ENCODE data around the gene CLTCL1. TPM values are rescaled to one million over a fixed set of nuclear protein-coding genes. Genes with fewer than 3 reads are reported as not detected.

CLTCL1 gene
- total and polyA plus RNA-seq, 9 of the 15 experiments (the other 6 are each of a cell fraction or from before 2014, with no cell fraction given), result 1.1 to 11.7 (median 5.0) TPM

GRCh38 chr22:19178657-19179496, 112.6 kb downstream of the CLTCL1 start, which contains the start of gene SLC25A1 (continued):
- TF ChIP-seq SREBF1 (IDR thresholded peaks at IDR 0.05; ENCODE audit: borderline replicate concordance, low read depth, low read length) (peak; percentile 61; the same call in 1 of the 2 replicates), HOXB6 (CRISPR knock-in tag; IDR thresholded peaks at IDR 0.05; ENCODE audit: borderline replicate concordance) (peak; percentile 78; the same call in 1 of the 2 replicates), CEBPG (CRISPR knock-in tag; IDR thresholded peaks at IDR 0.05) (no peak), CEBPG (tag; conservative IDR thresholded peaks at IDR 0.05 in 1 of 2, IDR thresholded peaks at IDR 0.05 in 1 of 2) (no peak), GTF2F1 (IDR thresholded peaks at IDR 0.05; ENCODE audit: low read depth, low read length) (0 out of 2 replicates have a peak, but pooled peaks have one; percentile 16), L3MBTL2 (IDR thresholded peaks at IDR 0.05) (no peak), ERF (CRISPR knock-in tag; IDR thresholded peaks at IDR 0.05) (peak; percentile 35; the same call in 1 of the 2 replicates), FOXP4 (CRISPR knock-in tag; IDR thresholded peaks at IDR 0.05; ENCODE audit: borderline replicate concordance) (no peak), ZKSCAN8 (CRISPR knock-in tag; IDR thresholded peaks at IDR 0.05) (no peak), MAZ (CRISPR knock-in tag; conservative IDR thresholded peaks at IDR 0.05 in 1 of 2, IDR thresholded peaks at IDR 0.05 in 1 of 2) (peak in 1 of 2 experiments; percentile 37; a peak in 2 of 4 replicates), ZBTB40 (IDR thresholded peaks at IDR 0.05) (no peak), ZBTB40 (CRISPR knock-in tag; IDR thresholded peaks at IDR 0.05) (no peak), MED1 (CRISPR knock-in tag; IDR thresholded peaks at IDR 0.05; ENCODE audit: borderline replicate concordance) (no peak)
- TF ChIP-seq, protein P1, sequence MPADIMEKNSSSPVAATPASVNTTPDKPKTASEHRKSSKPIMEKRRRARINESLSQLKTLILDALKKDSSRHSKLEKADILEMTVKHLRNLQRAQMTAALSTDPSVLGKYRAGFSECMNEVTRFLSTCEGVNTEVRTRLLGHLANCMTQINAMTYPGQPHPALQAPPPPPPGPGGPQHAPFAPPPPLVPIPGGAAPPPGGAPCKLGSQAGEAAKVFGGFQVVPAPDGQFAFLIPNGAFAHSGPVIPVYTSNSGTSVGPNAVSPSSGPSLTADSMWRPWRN (IDR thresholded peaks at IDR 0.05; ENCODE audit: low read depth), result no peak
